Esophagus squamous epithelium (tissue), 4 donors: Measurements from ENCODE around the gene VPS26A.

Experiments
- POLR2A ChIP-seq, 4 donors: fragments of 450-650 bp; IDR thresholded peaks; one replicate each; pipeline ENCODE4 v1.6.1; 2017; ENCODE audit warnings: antibody characterized with exemption in 4 of 4, mild to moderate bottlenecking in 4 of 4, moderate library complexity in 3 of 4
- TF ChIP-seq, protein P1 (sequence below), 6 experiments: fragments of 450-650 bp in 4 of 6; fragments of 200-600 bp in 2 of 6; sonication (generic) in 2 of 6; IDR thresholded peaks; one replicate each; pipeline ENCODE4 v1.5.1; 2016 to 2019; ENCODE audit warnings: antibody characterized with exemption in 6 of 6, mild to moderate bottlenecking in 4 of 6, moderate library complexity in 4 of 6

DNA sequence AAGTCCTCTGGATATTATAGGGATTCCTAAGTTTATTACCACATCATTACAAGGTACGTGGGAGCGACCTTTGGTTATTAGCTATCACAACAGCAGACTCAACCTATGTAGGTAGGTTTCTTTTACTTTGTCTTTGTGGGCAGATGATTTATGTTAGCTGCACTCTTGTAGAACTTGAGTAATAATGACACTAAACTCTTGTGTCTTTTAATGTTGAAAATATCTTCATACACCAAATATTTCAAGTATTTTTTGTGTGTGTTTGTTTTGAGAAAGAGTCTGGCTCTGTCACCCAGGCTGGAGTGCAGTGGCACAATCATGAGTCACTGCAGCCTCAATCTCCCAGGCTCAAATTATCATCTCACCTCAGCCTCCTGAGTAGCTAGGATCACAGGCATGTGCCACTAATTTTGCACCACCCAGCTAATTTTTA lies 36.8 kb downstream of the VPS26A start:
- TF ChIP-seq, protein P1, sequence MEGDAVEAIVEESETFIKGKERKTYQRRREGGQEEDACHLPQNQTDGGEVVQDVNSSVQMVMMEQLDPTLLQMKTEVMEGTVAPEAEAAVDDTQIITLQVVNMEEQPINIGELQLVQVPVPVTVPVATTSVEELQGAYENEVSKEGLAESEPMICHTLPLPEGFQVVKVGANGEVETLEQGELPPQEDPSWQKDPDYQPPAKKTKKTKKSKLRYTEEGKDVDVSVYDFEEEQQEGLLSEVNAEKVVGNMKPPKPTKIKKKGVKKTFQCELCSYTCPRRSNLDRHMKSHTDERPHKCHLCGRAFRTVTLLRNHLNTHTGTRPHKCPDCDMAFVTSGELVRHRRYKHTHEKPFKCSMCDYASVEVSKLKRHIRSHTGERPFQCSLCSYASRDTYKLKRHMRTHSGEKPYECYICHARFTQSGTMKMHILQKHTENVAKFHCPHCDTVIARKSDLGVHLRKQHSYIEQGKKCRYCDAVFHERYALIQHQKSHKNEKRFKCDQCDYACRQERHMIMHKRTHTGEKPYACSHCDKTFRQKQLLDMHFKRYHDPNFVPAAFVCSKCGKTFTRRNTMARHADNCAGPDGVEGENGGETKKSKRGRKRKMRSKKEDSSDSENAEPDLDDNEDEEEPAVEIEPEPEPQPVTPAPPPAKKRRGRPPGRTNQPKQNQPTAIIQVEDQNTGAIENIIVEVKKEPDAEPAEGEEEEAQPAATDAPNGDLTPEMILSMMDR (IDR thresholded peaks at IDR 0.05): no peak
- no peak for TF ChIP-seq POLR2A (IDR thresholded peaks at IDR 0.05)
